Spinal cord (tissue), 10 donors: Measurements from ENCODE around the gene TNXB. TPM values are rescaled to one million over a fixed set of nuclear protein-coding genes. Genes with fewer than 3 reads are reported as not detected.
A peak's percentile ranks its signal among the peaks of the same experiment; 100 is the strongest.

ENCODE experiments used
- DNase-seq, 6 donors: peaks; one replicate each; pipeline versions ENCODE4 v3.0.0 to v3.0.0-alpha.2; 2013 to 2015; ENCODE audit warnings: low spot score in 6 of 6, low read depth in 4 of 6
- H3K27ac ChIP-seq: one replicate; pipeline ENCODE4 v1.5.1; 2013; ENCODE audit warnings: low read depth, low read length, control low read depth
- H3K27me3 ChIP-seq: one replicate; pipeline ENCODE4 v1.6.1; 2013; ENCODE audit warnings: low read length; ENCODE audit not compliant: control insufficient read depth, insufficient read depth
- H3K36me3 ChIP-seq: one replicate; pipeline ENCODE4 v1.6.1; 2013; ENCODE audit warnings: low read length; ENCODE audit not compliant: control insufficient read depth, insufficient read depth
- H3K4me1 ChIP-seq: one replicate; pipeline ENCODE4 v1.6.1; 2013; ENCODE audit warnings: low read length; ENCODE audit not compliant: control insufficient read depth, insufficient read depth
- H3K4me3 ChIP-seq: one replicate; pipeline ENCODE4 v1.5.1; 2013; ENCODE audit warnings: low read depth, low read length, control low read depth
- H3K9me3 ChIP-seq: one replicate; pipeline ENCODE4 v1.6.1; 2013; ENCODE audit warnings: low read length; ENCODE audit not compliant: control insufficient read depth, insufficient read depth
- WGBS: methylation state at CpG from one replicate; pipeline ENCODE4 v1.1.5; 2013; ENCODE audit warnings: missing lambda C conversion rate; ENCODE audit not compliant: insufficient coverage; 5-methylcytosine and 5-hydroxymethylcytosine counted together
- polyA plus RNA-seq, 2 donors: library from polyadenylated mRNA; unstranded; fragments of 120-200 nt; gene quantifications; one replicate each; pipeline ENCODE4 v1.2.1, GENCODE V29; 2013; ENCODE audit not compliant: insufficient read length in 2 of 2
- total RNA-seq, 2 donors: library from RNA; depleted of rRNA in 1 of 2; stranded (reverse); fragments of 120-200 nt in 1 of 2; fragments of >200 nt in 1 of 2; gene quantifications; one replicate each; pipeline versions ENCODE4 v1.2.3 to v1.2.4, GENCODE V29; 2013 to 2014
- donor health status: healthy.

The TNXB gene
- total and polyA plus RNA-seq, 4 donors = 26.1 to 78.4 (median 50.1) TPM

- Histone ChIP-seq H3K27me3 (no peaks in the 10 kb centered on the region), H3K27ac (peak overlapping the region; percentile 99), H3K4me3 (peak overlapping the region; percentile 99), H3K4me1 (peaks cover 31% of the 10 kb centered on the region), H3K36me3 (peaks cover 38% of the 10 kb centered on the region), H3K9me3 (no peaks in the 10 kb centered on the region)
- DNase-seq = no peak
- WGBS = 5% methylated on average over 9 of the region's 9 CpGs
These were observed 18.2 kb upstream of the TNXB start for GRCh38 chr6:32127409-32127716.

GRCh38 chr6:32126880-32127279 is 17.7 kb upstream of the TNXB start:
- Histone ChIP-seq H3K4me1 (peaks cover 31% of the 10 kb centered on the region), H3K9me3 (no peaks in the 10 kb centered on the region), H3K4me3 (peak overlapping the region; percentile 99), H3K36me3 (peaks cover 43% of the 10 kb centered on the region), H3K27ac (no peak overlapping the region), H3K27me3 (no peaks in the 10 kb centered on the region)
- WGBS = 78% methylated on average over 6 of the region's 8 CpGs
- DNase-seq = no peak

- no peak for DNase-seq
- 100% methylated on average over 2 of the region's 4 CpGs for whole genome bisulfite sequencing
- Histone ChIP-seq H3K4me1 (peaks cover 24% of the 10 kb centered on the region), H3K4me3 (no peak overlapping the region), H3K9me3 (no peaks in the 10 kb centered on the region), H3K27me3 (no peaks in the 10 kb centered on the region), H3K36me3 (peaks cover 72% of the 10 kb centered on the region), H3K27ac (no peak overlapping the region)
These were observed 14.5 kb upstream of the TNXB start for GRCh38 chr6:32123681-32124080.

GRCh38 chr6:32120573-32121059 is 11.5 kb upstream of the TNXB start:
- Histone ChIP-seq H3K4me3 (no peak overlapping the region), H3K27me3 (no peaks in the 10 kb centered on the region), H3K9me3 (no peaks in the 10 kb centered on the region), H3K27ac (no peak overlapping the region), H3K4me1 (peaks cover 13% of the 10 kb centered on the region), H3K36me3 (peaks cover 95% of the 10 kb centered on the region)
- no peak for DNase-seq
- WGBS = 97% methylated on average over 10 of the region's 12 CpGs

- Histone ChIP-seq H3K36me3 (peaks cover 94% of the 10 kb centered on the region), H3K4me1 (peaks cover 17% of the 10 kb centered on the region), H3K9me3 (no peaks in the 10 kb centered on the region), H3K27ac (peak overlapping the region; percentile 61), H3K27me3 (no peaks in the 10 kb centered on the region), H3K4me3 (no peak overlapping the region)
- DNase-seq = peak in 5 of 6 donors; percentile 51 to 92 (median 68)
- WGBS = 19% methylated on average over 12 of the region's 17 CpGs
These were observed 9.9 kb upstream of the TNXB start for GRCh38 chr6:32118782-32119628.

GRCh38 chr6:32117461-32117860 is 8.3 kb upstream of the TNXB start:
- Histone ChIP-seq H3K27me3 (no peaks in the 10 kb centered on the region), H3K27ac (no peak overlapping the region), H3K36me3 (peaks cover 85% of the 10 kb centered on the region), H3K4me1 (peaks cover 27% of the 10 kb centered on the region), H3K4me3 (no peak overlapping the region), H3K9me3 (no peaks in the 10 kb centered on the region)
- DNase-seq = no peak
- 92% methylated on average over 8 of the region's 9 CpGs for WGBS

- DNase-seq = peak in 1 of 6 donors; percentile 26
- no peaks in the 10 kb centered on the region for H3K27me3 ChIP-seq
- peaks cover 77% of the 10 kb centered on the region for H3K36me3 ChIP-seq
- peaks cover 28% of the 10 kb centered on the region for H3K4me1 ChIP-seq
- no peak overlapping the region for H3K27ac ChIP-seq
- WGBS = 84% methylated on average over 6 of the region's 7 CpGs
- no peaks in the 10 kb centered on the region for H3K9me3 ChIP-seq
- no peak overlapping the region for H3K4me3 ChIP-seq
These were observed 7.5 kb upstream of the TNXB start for GRCh38 chr6:32116674-32117073.

GRCh38 chr6:32115623-32116022 is 6.5 kb upstream of the TNXB start:
- Histone ChIP-seq H3K4me1 (peaks cover 28% of the 10 kb centered on the region), H3K36me3 (peaks cover 67% of the 10 kb centered on the region), H3K27ac (no peak overlapping the region), H3K27me3 (no peaks in the 10 kb centered on the region), H3K4me3 (no peak overlapping the region), H3K9me3 (no peaks in the 10 kb centered on the region)
- DNase-seq = no peak
- WGBS = 94% methylated on average over 2 of the region's 6 CpGs

- peaks cover 3% of the 10 kb centered on the region for H3K27me3 ChIP-seq
- H3K4me1 ChIP-seq = peaks cover 28% of the 10 kb centered on the region
- DNase-seq = no peak
- H3K4me3 ChIP-seq = no peak overlapping the region
- no peaks in the 10 kb centered on the region for H3K9me3 ChIP-seq
- 98% methylated on average over 4 of the region's 8 CpGs for WGBS
- peaks cover 61% of the 10 kb centered on the region for H3K36me3 ChIP-seq
- peak overlapping the region; percentile 33 for H3K27ac ChIP-seq
These were observed 5.7 kb upstream of the TNXB start for GRCh38 chr6:32114796-32115195.
